GM13976 (cell line): ENCODE results near the gene SNX8.
A peak's percentile ranks its signal among the peaks of the same experiment; 100 is the strongest.

Experiments used
- DNase-seq: peaks from one replicate; pipeline ENCODE4 v3.0.0; 2012; ENCODE audit warnings: low spot score
- in situ Hi-C: fragments of 300-500 bp; cut with MboI; formaldehyde crosslinking; loops from one replicate; pipeline ENCODE4 v1.12.0; 2022; ENCODE audit warnings: low sequenced_read_pairs, mixed read lengths, inconsistent platforms; ENCODE audit not compliant: unreplicated experiment
- TF ChIP-seq, protein P1 (sequence below): IDR thresholded peaks from 2 replicates; pipeline ENCODE4 v1.5.1; 2012; ENCODE audit warnings: borderline replicate concordance, mild to moderate bottlenecking; ENCODE audit not compliant: insufficient read depth; ENCODE audit errors: extremely low read depth, missing control alignments, control extremely low read depth

SNX8 gene

DNA sequence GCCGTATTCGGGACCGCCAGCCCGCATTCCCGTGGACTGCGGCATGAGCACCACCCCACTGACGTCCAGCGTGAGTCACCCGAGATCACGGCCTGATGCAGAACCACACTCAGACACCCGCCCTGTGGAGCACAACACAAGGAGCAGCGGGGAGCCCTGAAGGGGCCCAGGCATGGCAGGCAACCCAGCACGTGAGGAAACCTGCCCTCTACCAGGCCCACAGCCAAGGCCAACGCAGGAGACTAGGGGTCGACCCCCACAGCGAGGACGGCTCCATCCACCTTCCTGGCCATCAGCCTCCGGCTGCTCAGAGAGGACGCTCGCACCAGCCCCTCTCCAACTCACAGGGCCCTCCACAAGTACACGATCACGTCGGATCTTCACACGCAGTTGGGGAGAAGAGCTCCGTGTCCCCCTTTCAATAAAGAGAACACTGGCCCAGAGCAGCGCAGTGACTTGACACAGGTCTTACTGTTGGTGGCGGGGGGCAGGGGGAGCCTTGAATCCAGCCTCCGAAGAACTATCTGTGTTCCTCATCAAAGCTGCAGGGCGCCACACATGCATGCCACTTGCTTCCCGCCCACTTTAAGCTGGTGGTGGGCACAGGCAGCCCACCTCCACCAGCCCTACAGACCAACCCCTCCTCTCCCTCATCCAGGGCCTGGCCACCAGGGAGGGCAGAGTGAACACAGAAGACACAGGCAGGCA, 103.5 kb downstream of the SNX8 start:
- DNase-seq, result no peak
- in situ Hi-C loops, result no loop called here
- TF ChIP-seq, protein P1, sequence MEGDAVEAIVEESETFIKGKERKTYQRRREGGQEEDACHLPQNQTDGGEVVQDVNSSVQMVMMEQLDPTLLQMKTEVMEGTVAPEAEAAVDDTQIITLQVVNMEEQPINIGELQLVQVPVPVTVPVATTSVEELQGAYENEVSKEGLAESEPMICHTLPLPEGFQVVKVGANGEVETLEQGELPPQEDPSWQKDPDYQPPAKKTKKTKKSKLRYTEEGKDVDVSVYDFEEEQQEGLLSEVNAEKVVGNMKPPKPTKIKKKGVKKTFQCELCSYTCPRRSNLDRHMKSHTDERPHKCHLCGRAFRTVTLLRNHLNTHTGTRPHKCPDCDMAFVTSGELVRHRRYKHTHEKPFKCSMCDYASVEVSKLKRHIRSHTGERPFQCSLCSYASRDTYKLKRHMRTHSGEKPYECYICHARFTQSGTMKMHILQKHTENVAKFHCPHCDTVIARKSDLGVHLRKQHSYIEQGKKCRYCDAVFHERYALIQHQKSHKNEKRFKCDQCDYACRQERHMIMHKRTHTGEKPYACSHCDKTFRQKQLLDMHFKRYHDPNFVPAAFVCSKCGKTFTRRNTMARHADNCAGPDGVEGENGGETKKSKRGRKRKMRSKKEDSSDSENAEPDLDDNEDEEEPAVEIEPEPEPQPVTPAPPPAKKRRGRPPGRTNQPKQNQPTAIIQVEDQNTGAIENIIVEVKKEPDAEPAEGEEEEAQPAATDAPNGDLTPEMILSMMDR, result no peak

DNA sequence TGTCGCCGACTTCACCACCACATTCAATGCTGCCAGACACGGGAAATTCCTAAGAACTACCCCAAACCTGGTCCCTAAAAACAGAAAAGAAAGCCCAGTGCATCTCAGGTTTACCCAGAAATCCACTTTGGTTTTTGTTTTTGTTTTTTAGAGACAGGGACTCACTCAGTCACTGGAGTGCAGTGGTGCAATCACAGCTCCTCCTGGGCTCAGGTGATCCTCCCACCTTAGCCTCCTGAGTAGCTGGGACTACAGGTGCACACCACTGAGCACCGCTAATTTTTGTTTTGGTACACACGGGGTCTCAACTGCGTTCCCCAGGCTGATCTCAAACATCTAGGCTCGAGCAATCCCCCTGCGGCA, 104.3 kb downstream of the SNX8 start:
- no peak for DNase-seq
- in situ Hi-C loops, result no loop called here
- TF ChIP-seq, protein P1, result no peak

GRCh38 chr7:2209146-2209960, 104.9 kb downstream of the SNX8 start:
- TF ChIP-seq, protein P1, result peak; percentile 89
- in situ Hi-C loops, result no loop called here
- DNase-seq, result peak; percentile 90

GRCh38 chr7:2208712-2209111, 105.5 kb downstream of the SNX8 start:
- no peak for DNase-seq
- TF ChIP-seq, protein P1, result no peak
- in situ Hi-C loops, result no loop called here

DNA sequence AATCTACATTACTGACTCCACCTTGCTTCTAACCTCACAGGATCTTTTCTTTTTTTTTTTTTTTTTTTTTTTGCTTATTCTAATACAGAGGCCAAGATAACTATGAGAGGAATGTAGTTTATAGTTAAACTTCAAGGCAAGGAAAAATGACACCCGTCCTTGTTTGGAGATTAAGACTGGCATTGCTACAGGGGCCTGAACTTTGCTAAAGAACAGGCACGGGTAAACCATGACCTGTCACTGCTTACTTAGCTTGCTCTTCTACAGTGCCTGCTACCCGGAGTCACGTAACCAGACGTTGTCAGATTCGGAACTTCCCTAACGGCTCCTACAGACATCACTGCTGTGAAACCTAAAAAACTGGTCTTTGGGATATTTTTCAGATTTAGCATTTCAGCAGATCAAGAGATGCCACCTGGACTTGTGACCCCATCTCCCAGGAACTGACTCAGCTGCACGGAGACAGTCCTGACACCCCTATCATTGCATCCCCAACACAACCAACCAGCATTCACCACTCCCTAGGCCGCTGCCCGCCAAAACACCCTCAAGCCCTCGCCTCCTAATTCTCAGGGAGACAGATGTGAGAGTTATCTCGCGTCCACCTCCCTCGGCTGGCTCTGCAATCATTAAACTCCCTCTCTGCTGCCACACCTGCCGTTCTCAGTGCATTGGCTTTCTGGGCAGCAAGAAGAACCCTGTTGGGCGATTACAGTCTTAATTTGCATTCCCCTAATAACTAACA, 109.0 kb downstream of the SNX8 start:
- DNase-seq, result no peak
- in situ Hi-C loops, result no loop called here
- TF ChIP-seq, protein P1, result no peak

DNA sequence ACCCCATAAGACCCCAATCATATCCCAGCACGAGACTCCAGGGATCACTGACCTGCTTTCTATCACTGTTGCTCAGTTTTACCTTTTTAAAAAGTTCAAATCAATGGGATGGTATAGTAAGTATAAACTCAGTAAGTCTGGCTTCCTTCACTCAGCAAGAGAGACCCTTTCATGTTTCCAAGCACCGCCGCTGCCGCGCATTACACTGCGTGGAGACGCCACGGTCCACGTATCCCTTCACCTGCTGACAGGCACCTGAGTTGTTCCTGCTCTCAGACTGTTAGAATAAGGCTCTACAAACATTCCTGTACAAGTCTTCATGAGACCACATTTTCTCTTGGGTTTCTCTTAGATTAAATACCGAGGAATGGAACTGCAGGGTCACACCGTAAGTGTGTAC, 109.8 kb downstream of the SNX8 start:
- TF ChIP-seq, protein P1, result no peak
- in situ Hi-C loops, result no loop called here
- no peak for DNase-seq
